GM13976 (cell line): ENCODE results near the gene GRB2.
A peak's percentile ranks its signal among the peaks of the same experiment; 100 is the strongest.

Experiments
- DNase-seq: peaks from one replicate; pipeline ENCODE4 v3.0.0; 2012; ENCODE audit warnings: low spot score
- CTCF ChIP-seq: IDR thresholded peaks from 2 replicates; pipeline ENCODE4 v1.5.1; 2012; ENCODE audit warnings: borderline replicate concordance, mild to moderate bottlenecking; ENCODE audit not compliant: insufficient read depth; ENCODE audit errors: extremely low read depth, missing control alignments, control extremely low read depth
- in situ Hi-C: fragments of 300-500 bp; cut with MboI; formaldehyde crosslinking; loops from one replicate; pipeline ENCODE4 v1.12.0; 2022; ENCODE audit warnings: low sequenced_read_pairs, mixed read lengths, inconsistent platforms; ENCODE audit not compliant: unreplicated experiment

Gene GRB2

DNA sequence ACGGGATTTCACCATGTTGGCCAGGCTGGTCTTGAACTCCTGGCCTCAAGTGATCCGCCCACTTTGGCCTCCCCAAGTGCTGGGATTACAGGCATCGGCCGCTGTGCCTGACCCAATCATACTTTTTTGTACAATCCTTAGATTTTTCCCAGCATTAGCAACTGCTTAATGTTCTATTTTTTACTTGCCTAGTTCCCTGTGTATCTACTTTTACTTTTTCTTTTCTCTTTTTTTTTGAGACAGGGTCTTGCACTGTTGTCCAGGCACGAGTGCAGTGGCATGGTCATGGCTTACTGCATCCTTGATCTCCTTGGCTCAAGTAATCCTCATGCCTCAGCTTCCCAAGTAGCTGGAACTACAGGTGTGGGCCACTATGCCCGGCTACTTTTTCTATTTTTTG is 9.5 kb downstream of the GRB2 start:
- DNase-seq, result no peak
- TF ChIP-seq CTCF, result no peak
- in situ Hi-C loops, result no loop called here

- in situ Hi-C loops, result no loop called here
- no peak for DNase-seq
- no peak for TF ChIP-seq CTCF
Measured at GRCh38 chr17:75394332-75394918, 11.1 kb downstream of the GRB2 start.

DNA sequence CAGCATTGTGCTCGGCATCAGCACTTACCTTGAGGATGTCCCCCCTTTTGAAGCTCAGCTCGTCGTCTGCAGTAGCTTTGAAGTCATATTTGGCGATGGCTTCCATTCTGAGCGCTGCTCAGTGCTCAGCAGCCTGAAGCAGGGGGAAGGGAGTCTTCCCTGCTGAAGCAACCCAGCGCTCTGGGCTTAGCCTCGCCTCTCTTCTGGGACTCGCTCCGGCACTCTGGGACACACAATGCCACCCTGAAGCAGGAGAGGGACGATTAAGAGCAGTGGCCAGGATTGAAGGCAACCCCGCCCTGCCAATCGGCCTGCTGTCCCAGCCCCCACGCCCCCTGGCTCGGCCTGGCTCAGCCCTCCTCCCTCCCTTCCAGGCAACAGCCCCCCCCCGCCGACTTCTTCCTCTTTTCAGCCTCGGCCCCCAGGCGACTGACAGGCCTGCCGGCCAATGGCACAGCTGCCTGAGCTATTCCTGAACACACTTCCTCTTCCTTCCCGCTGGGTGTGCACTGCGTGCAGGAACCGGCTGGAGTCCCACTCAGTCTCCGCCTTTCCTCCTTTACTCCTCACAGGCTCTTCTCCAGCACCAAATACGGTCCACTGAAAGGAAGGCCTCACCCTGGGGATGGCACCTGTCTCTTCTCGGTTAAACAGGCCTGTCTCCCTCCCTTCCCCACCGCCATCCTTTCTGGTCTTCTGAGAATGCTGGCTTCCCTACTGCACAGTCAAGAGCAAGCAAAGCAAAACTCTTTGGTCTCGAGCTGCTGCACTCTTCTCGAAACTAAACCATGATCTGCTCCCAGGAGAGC is 11.8 kb downstream of the GRB2 start:
- in situ Hi-C loops, result no loop called here
- TF ChIP-seq CTCF, result no peak
- peak; percentile 92 for DNase-seq

- in situ Hi-C loops, result no loop called here
- no peak for DNase-seq
Measured at GRCh38 chr17:75392559-75392958, 12.9 kb downstream of the GRB2 start.

DNA sequence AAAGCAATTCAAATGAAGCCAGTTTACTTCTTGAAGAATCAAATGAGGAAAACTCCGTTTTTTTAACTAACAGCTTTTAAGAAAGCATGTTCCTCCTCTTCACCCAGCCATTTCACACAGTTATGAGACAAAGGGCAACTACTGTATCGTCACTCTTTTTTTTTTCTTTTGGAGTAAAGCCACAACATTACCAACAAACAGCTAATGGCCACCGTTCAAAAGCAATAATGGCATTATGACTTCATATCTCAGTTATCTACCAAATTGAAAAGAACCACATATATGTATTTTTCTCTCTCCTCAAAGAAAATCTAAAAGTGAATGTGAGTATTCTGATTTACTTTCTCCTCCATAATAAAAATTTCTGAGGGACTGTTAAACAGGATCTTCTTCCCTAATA is 14.5 kb downstream of the GRB2 start:
- no peak for DNase-seq
- in situ Hi-C loops, result no loop called here
- no peak for TF ChIP-seq CTCF

More at GRCh38 chr17:75392559-75392958, 12.9 kb downstream of the GRB2 start:
- no peak for TF ChIP-seq CTCF

- no peak for TF ChIP-seq CTCF
- no peak for DNase-seq
- in situ Hi-C loops, result no loop called here
Measured at GRCh38 chr17:75388476-75389030, 16.9 kb downstream of the GRB2 start.
